Thoracic aorta (tissue), 2 donors: ENCODE results near the gene PTGS1. TPM values are rescaled to one million over a fixed set of nuclear protein-coding genes. Genes with fewer than 3 reads are reported as not detected.

Source experiments
- ATAC-seq: fragments of 150-250 bp; one replicate; pipeline ENCODE4 v1.8.0; 2017; ENCODE audit warnings: low read depth; ENCODE audit not compliant: insufficient number of reproducible peaks, low FRiP score
- DNase-seq: peaks from one replicate; pipeline ENCODE4 v3.0.0-alpha.2; 2020; ENCODE audit warnings: low spot score
- H3K27ac ChIP-seq, 2 donors: fragments of 200-600 bp; sonication (generic); 1 replicate in 1 of 2; 2 replicates in 1 of 2; pipeline ENCODE4 v1.5.1; 2016; ENCODE audit warnings: mild to moderate bottlenecking in 2 of 2, moderate library complexity in 2 of 2
- H3K27me3 ChIP-seq: fragments of 200-600 bp; sonication (generic); replicated peaks from 2 replicates; pipeline ENCODE4 v1.6.0; 2016; ENCODE audit warnings: mild to moderate bottlenecking; ENCODE audit not compliant: insufficient read depth
- H3K36me3 ChIP-seq: fragments of 200-600 bp; sonication (generic); one replicate; pipeline ENCODE4 v1.5.1; 2016
- H3K4me1 ChIP-seq, 2 donors: fragments of 200-600 bp; sonication (generic); 1 replicate in 1 of 2; 2 replicates in 1 of 2; pipeline versions ENCODE4 v1.5.1 to v1.6.0; 2016; ENCODE audit warnings: low read depth in 2 of 2, mild to moderate bottlenecking in 1 of 2; ENCODE audit not compliant: control insufficient read depth in 1 of 2
- H3K4me3 ChIP-seq: fragments of 200-600 bp; sonication (generic); 2 replicates; pipeline ENCODE4 v1.5.1; 2016; ENCODE audit warnings: mild to moderate bottlenecking
- H3K9me3 ChIP-seq: fragments of 200-600 bp; sonication (generic); 2 replicates; pipeline ENCODE4 v1.5.1; 2016
- CTCF ChIP-seq: fragments of 200-600 bp; sonication (generic); IDR thresholded peaks from one replicate; pipeline ENCODE4 v1.5.1; 2019; ENCODE audit warnings: antibody characterized with exemption
- total RNA-seq, 2 donors: library from RNA; depleted of rRNA; stranded (reverse); fragments of >200 nt; gene quantifications; one replicate each; pipeline versions ENCODE4 v1.1.0 to v1.2.3, GENCODE V29; 2016

Gene PTGS1
- total RNA-seq, 2 donors from 2014 or later: 10.8 to 13.8 TPM

GRCh38 chr9:122394265-122395125, 23.7 kb downstream of the PTGS1 start:
- DNase-seq (no peak), ATAC-seq (no peak)
- H3K4me1 ChIP-seq: no peaks in the 10 kb centered on the region
- no peaks in the 10 kb centered on the region for H3K27me3 ChIP-seq
- H3K4me3 ChIP-seq: no peak overlapping the region
- no peak for TF ChIP-seq CTCF
- H3K9me3 ChIP-seq: no peaks in the 10 kb centered on the region
- no peaks in the 10 kb centered on the region for H3K36me3 ChIP-seq
- no peak overlapping the region for H3K27ac ChIP-seq

GRCh38 chr9:122396614-122397148, 25.9 kb downstream of the PTGS1 start:
- no peak for TF ChIP-seq CTCF
- no peaks in the 10 kb centered on the region for H3K27me3 ChIP-seq
- no peaks in the 10 kb centered on the region for H3K36me3 ChIP-seq
- DNase-seq: no peak
- no peak overlapping the region for H3K4me3 ChIP-seq
- H3K27ac ChIP-seq: no peak overlapping the region
- H3K4me1 ChIP-seq: no peaks in the 10 kb centered on the region
- H3K9me3 ChIP-seq: no peaks in the 10 kb centered on the region
- ATAC-seq: no peak

- H3K4me3 ChIP-seq: no peak overlapping the region
- H3K36me3 ChIP-seq: no peaks in the 10 kb centered on the region
- H3K27ac ChIP-seq: no peak overlapping the region
- TF ChIP-seq CTCF: no peak
- DNase-seq (no peak), ATAC-seq (no peak)
- no peaks in the 10 kb centered on the region for H3K27me3 ChIP-seq
- no peaks in the 10 kb centered on the region for H3K9me3 ChIP-seq
- no peaks in the 10 kb centered on the region for H3K4me1 ChIP-seq
Observed at GRCh38 chr9:122397749-122398148, 26.9 kb downstream of the PTGS1 start.

- H3K27me3 ChIP-seq: no peaks in the 10 kb centered on the region
- no peak overlapping the region for H3K27ac ChIP-seq
- no peaks in the 10 kb centered on the region for H3K36me3 ChIP-seq
- no peak overlapping the region for H3K4me3 ChIP-seq
- no peaks in the 10 kb centered on the region for H3K9me3 ChIP-seq
- H3K4me1 ChIP-seq: no peaks in the 10 kb centered on the region
- TF ChIP-seq CTCF: no peak
- no peak for DNase-seq
- ATAC-seq: no peak
Observed at GRCh38 chr9:122398371-122398924, 27.6 kb downstream of the PTGS1 start.

GRCh38 chr9:122401896-122402295, 31.1 kb downstream of the PTGS1 start:
- H3K4me1 ChIP-seq: no peaks in the 10 kb centered on the region
- ATAC-seq (no peak), DNase-seq (no peak)
- no peaks in the 10 kb centered on the region for H3K9me3 ChIP-seq
- no peak overlapping the region for H3K27ac ChIP-seq
- no peaks in the 10 kb centered on the region for H3K36me3 ChIP-seq
- H3K27me3 ChIP-seq: no peaks in the 10 kb centered on the region
- TF ChIP-seq CTCF: no peak
- no peak overlapping the region for H3K4me3 ChIP-seq
